HepG2 (cell line): ENCODE measurements around the gene BHLHE41. TPM values are rescaled to one million over a fixed set of nuclear protein-coding genes. Genes with fewer than 3 reads are reported as not detected.

ENCODE experiments used
- ATAC-seq: fragments of 200-7000 bp; cut with Tn5 transposase; 3 replicates; pipeline ENCODE4 v1.9.1; 2020; ENCODE audit warnings: mild to moderate bottlenecking, moderate library complexity
- BruUV-seq: library from RNA; stranded (reverse); fragments of 400-500 nt; replicated peaks from 2 replicates; lab custom pipeline; 2021; lab: Mats Ljungman, UMichigan
- CTCF ChIA-PET: fragments of 300-600 bp; formaldehyde crosslinking; extraction: SDS; loops from one replicate; lab custom pipeline; 2021; ENCODE audit warnings: low total read pairs, inconsistent platforms, low intra/inter-chr PET ratio; lab: Yijun Ruan, JAX
- POLR2A ChIA-PET: fragments of 350-600 bp; sonication (Branson Sonifier 250); formaldehyde crosslinking; loops from one replicate; lab custom pipeline; 2020; ENCODE audit warnings: antibody characterized with exemption, inconsistent platforms; lab: Yijun Ruan, JAX
- DNase-seq: peaks from one replicate; pipeline ENCODE4 v3.0.0-alpha.2; 2015; ENCODE audit warnings: low spot score
- FAIRE-seq: peaks from 3 replicates; lab custom pipeline; 2011; peaks lifted over from hg19 to GRCh38; lab: Jason Lieb, UNC
- H2AFZ ChIP-seq: one replicate; pipeline ENCODE4 v1.6.1; 2011; ENCODE audit warnings: low read length, inconsistent platforms
- H3K27ac ChIP-seq: fragments of 300-600 bp; 3 replicates; pipeline ENCODE4 v1.8.0; 2011; ENCODE audit warnings: mixed run types, mild to moderate bottlenecking, mixed read lengths, low read length, inconsistent platforms; ENCODE audit not compliant: insufficient read depth; ENCODE audit errors: extremely low read length
- H3K27me3 ChIP-seq, 2 experiments: fragments of 200-600 bp in 1 of 2; 2 replicates in 1 of 2; 3 replicates in 1 of 2; pipeline versions ENCODE4 v1.6.0 to v1.8.0; 2011; ENCODE audit warnings: low read length in 2 of 2, mild to moderate bottlenecking in 2 of 2, moderate library complexity in 2 of 2, inconsistent platforms in 1 of 2; ENCODE audit not compliant: insufficient read depth in 2 of 2, control insufficient read depth in 1 of 2
- H3K36me3 ChIP-seq, 2 experiments: fragments of 200-600 bp in 1 of 2; replicated peaks in 1 of 2; 2 replicates in 1 of 2; 3 replicates in 1 of 2; pipeline versions ENCODE4 v1.5.1 to v1.8.0; 2011; ENCODE audit warnings: low read length in 2 of 2, inconsistent platforms in 1 of 2; ENCODE audit not compliant: insufficient read depth in 2 of 2, control insufficient read depth in 1 of 2
- H3K4me1 ChIP-seq: 2 replicates; pipeline ENCODE4 v1.5.1; 2012; ENCODE audit warnings: low read length, inconsistent platforms; ENCODE audit not compliant: insufficient read depth
- H3K4me2 ChIP-seq: 2 replicates; pipeline ENCODE4 v1.6.0; 2011; ENCODE audit warnings: low read depth, low read length, inconsistent platforms
- H3K4me3 ChIP-seq, 3 experiments: fragments of 200-600 bp in 1 of 3; sonication (generic), shearing (Covaris generic) in 1 of 3; replicated peaks in 1 of 3; 2 replicates each; pipeline ENCODE4 v1.5.1; 2011 to 2016; ENCODE audit warnings: low read length in 3 of 3, inconsistent platforms in 2 of 3, low read depth in 2 of 3, mild to moderate bottlenecking in 2 of 3, control low read depth in 1 of 3, mixed read lengths in 1 of 3; ENCODE audit not compliant: insufficient read depth in 1 of 3
- H3K79me2 ChIP-seq: one replicate; pipeline ENCODE4 v1.6.1; 2011; ENCODE audit warnings: low read length, inconsistent platforms; ENCODE audit not compliant: insufficient read depth
- H3K9ac ChIP-seq: 2 replicates; pipeline ENCODE4 v1.6.0; 2011; ENCODE audit warnings: mild to moderate bottlenecking, low read depth, low read length, inconsistent platforms; ENCODE audit not compliant: insufficient read depth
- H3K9me3 ChIP-seq: 2 replicates; pipeline ENCODE4 v1.5.1; 2012; ENCODE audit warnings: mild to moderate bottlenecking, low read length
- H4K20me1 ChIP-seq: 2 replicates; pipeline ENCODE4 v1.6.0; 2011; ENCODE audit warnings: inconsistent platforms, mild to moderate bottlenecking, low read length, moderate library complexity; ENCODE audit not compliant: insufficient read depth
- BRCA1 ChIP-seq: sonication (generic); formaldehyde crosslinking; IDR thresholded peaks from 2 replicates; pipeline ENCODE4 v1.4.0; 2020; ENCODE audit warnings: missing genetic modification reagents
- CREM ChIP-seq, 2 experiments: sonication (generic) in 1 of 2; formaldehyde crosslinking in 1 of 2; IDR thresholded peaks; 2 replicates each; pipeline versions ENCODE4 v1.4.0 to v1.6.1; 2016 to 2020; ENCODE audit warnings: antibody characterized with exemption in 1 of 2, mild to moderate bottlenecking in 1 of 2, missing genetic modification reagents in 1 of 2
- ELK4 ChIP-seq: sonication (generic); formaldehyde crosslinking; IDR thresholded peaks from 2 replicates; pipeline ENCODE4 v1.9.0; 2021; ENCODE audit warnings: missing genetic modification reagents, borderline replicate concordance
- EZH2 ChIP-seq: conservative IDR thresholded peaks from 2 replicates; pipeline ENCODE4 v1.6.1; 2012; ENCODE audit warnings: mild to moderate bottlenecking, low read depth, low read length, moderate library complexity
- FOXC1 ChIP-seq: sonication (generic); formaldehyde crosslinking; IDR thresholded peaks from 2 replicates; pipeline ENCODE4 v1.8.0; 2022; ENCODE audit warnings: mild to moderate bottlenecking, missing genetic modification reagents, borderline replicate concordance
- KDM3A ChIP-seq: IDR thresholded peaks from 2 replicates; pipeline ENCODE4 v1.6.1; 2018; ENCODE audit warnings: low read depth, missing compliant biosample characterization
- PATZ1 ChIP-seq: sonication (generic); formaldehyde crosslinking; IDR thresholded peaks from 2 replicates; pipeline ENCODE4 v1.4.0; 2020; ENCODE audit warnings: missing genetic modification reagents
- POGK ChIP-seq: sonication (generic); formaldehyde crosslinking; conservative IDR thresholded peaks from 2 replicates; pipeline ENCODE4 v1.8.0; 2022; ENCODE audit warnings: mild to moderate bottlenecking, moderate library complexity, missing genetic modification reagents
- POLR2AphosphoS2 ChIP-seq: IDR thresholded peaks from 2 replicates; pipeline ENCODE4 v1.6.1; 2011; ENCODE audit warnings: low read depth, low read length, improper control_type of control experiment
- ZFP82 ChIP-seq: sonication (generic); formaldehyde crosslinking; IDR thresholded peaks from 2 replicates; pipeline ENCODE4 v1.5.1; 2020; ENCODE audit warnings: mild to moderate bottlenecking, missing genetic modification reagents, borderline replicate concordance
- ZKSCAN8 ChIP-seq: IDR thresholded peaks from 2 replicates; pipeline ENCODE4 v1.6.1; 2016; ENCODE audit warnings: borderline replicate concordance, missing genetic modification reagents, missing compliant biosample characterization
- ZNF275 ChIP-seq: sonication (generic); formaldehyde crosslinking; IDR thresholded peaks from 2 replicates; pipeline ENCODE4 v1.8.0; 2022; ENCODE audit warnings: missing genetic modification reagents, mild to moderate bottlenecking, inconsistent platforms, borderline replicate concordance
- ZNF616 ChIP-seq: sonication (generic); formaldehyde crosslinking; IDR thresholded peaks from 2 replicates; pipeline ENCODE4 v1.5.0; 2020; ENCODE audit warnings: low read depth, mild to moderate bottlenecking, missing genetic modification reagents
- ZSCAN22 ChIP-seq: sonication (generic); formaldehyde crosslinking; IDR thresholded peaks from 2 replicates; pipeline ENCODE4 v1.4.0; 2020; ENCODE audit warnings: mild to moderate bottlenecking, missing genetic modification reagents
- WGBS: methylation state at CpG from one replicate; pipeline ENCODE4 v1.1.6; 2017; ENCODE audit warnings: low lambda C conversion rate; 5-methylcytosine and 5-hydroxymethylcytosine counted together
- in situ Hi-C: cut with HindIII; loops from 2 replicates; pipeline ENCODE4 v1.10.0; 2017; ENCODE audit warnings: low pct_unique_long_range_greater_than_20kb; ENCODE audit not compliant: extremely low pct_ligation_motif_present
- intact Hi-C: fragments of 100-400 bp; cut with micrococcal nuclease; formaldehyde crosslinking; loops from one replicate; pipeline ENCODE4 v1.10.0; 2022; ENCODE audit not compliant: unreplicated experiment
- polyA plus RNA-seq, 8 experiments: library from polyadenylated mRNA; depleted of rRNA in 3 of 8; stranded (reverse) in 7 of 8; unstranded in 1 of 8; fragments of >200 nt; fragmentation: Illumina TruSeq in 4 of 8; extraction: Trizol in 4 of 8; gene quantifications; 2 replicates each; pipeline versions ENCODE4 v1.2.1 to v1.2.3, GENCODE V29; 2011 to 2016; ENCODE audit warnings: low read depth in 4 of 8, missing spikeins in 1 of 8, mixed read lengths in 1 of 8; ENCODE audit not compliant: insufficient read depth in 1 of 8
- total RNA-seq, 5 experiments: library from RNA; depleted of rRNA; stranded (reverse); fragments of >200 nt; fragmentation: Illumina TruSeq; extraction: Trizol; gene quantifications; 2 replicates each; pipeline ENCODE4 v1.2.3, GENCODE V29; 2016; ENCODE audit warnings: low read depth in 1 of 5

BHLHE41 gene
- total and polyA plus RNA-seq, 2 of the 13 experiments (the other 11 are each of a cell fraction or from before 2014, with no cell fraction given) = 0.03 TPM; not detected in 1

GRCh38 chr12:26109343-26109881 lies 15.4 kb downstream of the BHLHE41 start (continued):
- no peak for TF ChIP-seq POGK (CRISPR knock-in tag)
- TF ChIP-seq PATZ1 (CRISPR knock-in tag) = no peak
- TF ChIP-seq ZSCAN22 (CRISPR knock-in tag) = no peak

GRCh38 chr12:26108915-26109314 lies 15.9 kb downstream of the BHLHE41 start:
- H3K27ac ChIP-seq = no peak overlapping the region
- peaks cover 1 to 7% of the 10 kb centered on the region in 2 experiments; a peak in 1 of 5 replicates for H3K27me3 ChIP-seq
- H4K20me1 ChIP-seq = no peaks in the 10 kb centered on the region
- no peaks in the 10 kb centered on the region for H3K36me3 ChIP-seq
- no peak for DNase-seq
- no peaks in the 10 kb centered on the region for H3K79me2 ChIP-seq
- WGBS = 0% methylated on average over 2 of the region's 2 CpGs
- no peaks in the 10 kb centered on the region for H3K9me3 ChIP-seq
- no peak for ATAC-seq
- H3K4me2 ChIP-seq = no peak overlapping the region
- H2AFZ ChIP-seq = no peak overlapping the region
- H3K4me3 ChIP-seq = no peak overlapping the region
- intact Hi-C loops = no loop called here
- BruUV-seq = no TSS peak
- CTCF ChIA-PET = no interaction called here
- no peak for FAIRE-seq
- in situ Hi-C loops = no loop called here
- TF ChIP-seq EZH2 = no peak
- no peak for TF ChIP-seq KDM3A (CRISPR knock-in tag)
- no peak for TF ChIP-seq ELK4 (CRISPR knock-in tag)
- no peak for TF ChIP-seq BRCA1 (CRISPR knock-in tag)
- TF ChIP-seq ZFP82 (CRISPR knock-in tag) = no peak
- no peak for TF ChIP-seq POLR2AphosphoS2
- no peak for TF ChIP-seq ZNF616 (CRISPR knock-in tag)
- no peak for TF ChIP-seq ZNF275
- no peak for TF ChIP-seq FOXC1 (CRISPR knock-in tag)
- TF ChIP-seq ZKSCAN8 (CRISPR knock-in tag) = no peak
- TF ChIP-seq CREM (IDR thresholded peaks at IDR 0.05) = no peak
- TF ChIP-seq CREM (CRISPR knock-in tag; IDR thresholded peaks at IDR 0.05) = no peak
- TF ChIP-seq, all 625 proteins: peak for 0
- no peak overlapping the region for H3K9ac ChIP-seq
- H3K4me1 ChIP-seq = peaks cover 9% of the 10 kb centered on the region
- POLR2A ChIA-PET = no interaction called here
